ENCODE data around the gene WDR6.

Gene WDR6

GRCh38 chr3:48983096-48983495, 24.1 kb upstream of the WDR6 start:
- TF ChIP-seq, protein P1, sequence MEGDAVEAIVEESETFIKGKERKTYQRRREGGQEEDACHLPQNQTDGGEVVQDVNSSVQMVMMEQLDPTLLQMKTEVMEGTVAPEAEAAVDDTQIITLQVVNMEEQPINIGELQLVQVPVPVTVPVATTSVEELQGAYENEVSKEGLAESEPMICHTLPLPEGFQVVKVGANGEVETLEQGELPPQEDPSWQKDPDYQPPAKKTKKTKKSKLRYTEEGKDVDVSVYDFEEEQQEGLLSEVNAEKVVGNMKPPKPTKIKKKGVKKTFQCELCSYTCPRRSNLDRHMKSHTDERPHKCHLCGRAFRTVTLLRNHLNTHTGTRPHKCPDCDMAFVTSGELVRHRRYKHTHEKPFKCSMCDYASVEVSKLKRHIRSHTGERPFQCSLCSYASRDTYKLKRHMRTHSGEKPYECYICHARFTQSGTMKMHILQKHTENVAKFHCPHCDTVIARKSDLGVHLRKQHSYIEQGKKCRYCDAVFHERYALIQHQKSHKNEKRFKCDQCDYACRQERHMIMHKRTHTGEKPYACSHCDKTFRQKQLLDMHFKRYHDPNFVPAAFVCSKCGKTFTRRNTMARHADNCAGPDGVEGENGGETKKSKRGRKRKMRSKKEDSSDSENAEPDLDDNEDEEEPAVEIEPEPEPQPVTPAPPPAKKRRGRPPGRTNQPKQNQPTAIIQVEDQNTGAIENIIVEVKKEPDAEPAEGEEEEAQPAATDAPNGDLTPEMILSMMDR (IDR thresholded peaks at IDR 0.05) = no peak

- TF ChIP-seq, protein P1 (IDR thresholded peaks at IDR 0.05) = no peak
These were observed 22.5 kb upstream of the WDR6 start for GRCh38 chr3:48984663-48985062.

DNA sequence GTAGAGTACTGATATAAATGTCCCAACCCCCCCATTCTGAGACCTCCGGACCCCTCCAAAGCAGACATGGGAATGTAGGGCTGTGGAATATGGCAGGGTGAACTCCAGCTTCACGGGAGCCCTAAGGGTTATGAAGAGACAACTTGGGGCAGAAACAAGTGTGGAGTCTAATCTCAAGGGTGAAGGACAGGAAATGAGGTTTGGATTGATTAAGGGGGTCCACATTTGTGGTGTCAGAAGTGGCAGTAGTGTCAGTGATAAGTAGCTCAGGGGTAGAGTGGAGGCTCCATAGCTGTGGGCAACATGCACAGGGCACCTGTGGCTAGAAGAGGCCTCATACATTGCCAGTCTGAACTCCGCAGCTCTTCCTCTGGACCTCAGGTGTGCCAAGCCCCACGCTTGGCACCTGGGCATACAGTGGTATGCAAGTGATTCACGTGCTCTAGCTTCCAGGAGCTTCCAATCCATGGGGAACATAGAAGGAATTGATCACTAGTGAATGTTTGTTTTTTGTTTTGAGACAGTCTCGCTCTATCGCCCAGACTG, 21.3 kb upstream of the WDR6 start:
- TF ChIP-seq, protein P1 (IDR thresholded peaks at IDR 0.05) = no peak

GRCh38 chr3:48989126-48989795, 17.9 kb upstream of the WDR6 start:
- TF ChIP-seq, protein P1 (IDR thresholded peaks at IDR 0.05) = no peak

GRCh38 chr3:48989796-48990635, 17.2 kb upstream of the WDR6 start, which contains the start of gene P4HTM:
P4HTM (plus strand) TSS chr3:48990241; CDS start chr3:48990257, 16 bp downstream.
- TF ChIP-seq, protein P1 (IDR thresholded peaks at IDR 0.05) = peak; percentile 48; the same call in 1 of the 2 replicates

DNA sequence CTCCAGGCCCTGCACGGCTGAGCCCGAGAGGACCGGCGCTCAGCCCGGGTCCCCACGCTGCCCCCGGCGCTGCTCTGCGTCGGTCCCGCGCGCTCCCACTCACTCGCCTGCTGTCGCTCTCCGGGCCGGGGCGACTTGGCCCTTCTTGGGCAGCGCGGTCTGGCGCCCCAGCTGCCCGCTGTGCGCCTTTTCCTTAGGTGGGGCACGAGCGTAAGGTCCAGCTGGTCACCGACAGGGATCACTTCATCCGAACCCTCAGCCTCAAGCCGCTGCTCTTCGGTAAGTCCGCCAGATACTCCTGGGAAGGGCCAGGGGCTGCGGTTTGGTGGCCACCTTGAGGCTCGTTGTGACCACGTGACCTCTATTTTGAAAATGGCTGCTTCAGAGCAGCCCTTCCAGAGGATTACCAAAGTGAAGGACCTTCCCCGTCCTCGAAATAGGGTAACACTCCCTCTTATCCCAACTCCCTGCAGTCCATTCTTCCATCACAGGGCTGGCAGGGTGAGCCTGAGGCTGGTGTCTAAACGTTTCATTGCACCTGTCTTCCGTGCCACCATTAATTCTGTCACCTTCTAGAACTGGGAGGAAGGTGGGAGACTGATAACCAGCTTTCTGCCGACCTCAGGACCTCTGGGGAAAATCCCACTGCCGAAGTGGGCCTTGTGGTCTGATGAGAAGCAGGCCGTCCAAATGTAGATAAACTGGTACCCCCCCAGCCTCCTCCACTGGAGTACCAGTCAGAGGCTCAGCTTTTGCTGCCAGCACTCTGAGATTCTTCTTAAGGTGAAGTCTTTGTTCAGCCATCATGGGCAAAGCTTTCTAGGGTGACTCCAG, 16.3 kb upstream of the WDR6 start:
- TF ChIP-seq, protein P1 (IDR thresholded peaks at IDR 0.05) = no peak
